Vagina (tissue), 2 donors: ENCODE results near the gene PGAM5. TPM values are rescaled to one million over a fixed set of nuclear protein-coding genes. Genes with fewer than 3 reads are reported as not detected.
"Not testable (repeated sequence)": the region's sequence is repeated elsewhere in the genome, so short reads cannot be mapped to it uniquely, and the experiment has no call there.

Source experiments
- DNase-seq, 2 donors: peaks; one replicate each; pipeline ENCODE4 v3.0.0-alpha.2; 2017; ENCODE audit errors: extremely low spot score in 2 of 2
- H3K27ac ChIP-seq: fragments of 200-600 bp; sonication (generic); one replicate; pipeline ENCODE4 v1.5.1; 2019
- H3K27me3 ChIP-seq: fragments of 200-600 bp; sonication (generic); one replicate; pipeline ENCODE4 v1.5.1; 2019
- H3K36me3 ChIP-seq, 2 donors: fragments of 200-600 bp; sonication (generic); one replicate each; pipeline ENCODE4 v1.5.1; 2017 to 2019
- H3K4me1 ChIP-seq: fragments of 200-600 bp; sonication (generic); one replicate; pipeline ENCODE4 v1.5.1; 2019
- H3K4me3 ChIP-seq, 2 donors: fragments of 200-600 bp; sonication (generic); 1 replicate in 1 of 2; 2 replicates in 1 of 2; pipeline ENCODE4 v1.5.1; 2016 to 2019
- H3K9me3 ChIP-seq: fragments of 200-600 bp; sonication (generic); one replicate; pipeline ENCODE4 v1.5.1; 2019
- POLR2A ChIP-seq, 2 donors: fragments of 450-650 bp; IDR thresholded peaks; one replicate each; pipeline ENCODE4 v1.6.1; 2017; ENCODE audit warnings: antibody characterized with exemption in 2 of 2, mild to moderate bottlenecking in 2 of 2, moderate library complexity in 2 of 2
- POLR2AphosphoS5 ChIP-seq, 2 donors: sonication (generic); formaldehyde crosslinking; IDR thresholded peaks; one replicate each; pipeline ENCODE4 v1.9.0; 2017; ENCODE audit warnings: antibody characterized with exemption in 2 of 2, mild to moderate bottlenecking in 2 of 2, low read depth in 1 of 2; ENCODE audit not compliant: insufficient read depth in 1 of 2
- intact Hi-C: fragments of 100-400 bp; cut with DNase I; formaldehyde crosslinking; loops from one replicate; pipeline ENCODE4 v1.15.1; 2023
- total RNA-seq: library from RNA; depleted of rRNA; stranded (reverse); fragments of >200 nt; gene quantifications from one replicate; pipeline ENCODE4 v1.2.3, GENCODE V29; 2016
- TF ChIP-seq, protein P1 (sequence below), 3 experiments: fragments of 450-650 bp in 2 of 3; fragments of 200-600 bp in 1 of 3; sonication (generic) in 1 of 3; IDR thresholded peaks; one replicate each; pipeline ENCODE4 v1.5.1; 2017 to 2019; ENCODE audit warnings: antibody characterized with exemption in 3 of 3, mild to moderate bottlenecking in 2 of 3, moderate library complexity in 2 of 3

The PGAM5 gene
- total RNA-seq, 1 donor from 2014 or later = 27.0 TPM

DNA sequence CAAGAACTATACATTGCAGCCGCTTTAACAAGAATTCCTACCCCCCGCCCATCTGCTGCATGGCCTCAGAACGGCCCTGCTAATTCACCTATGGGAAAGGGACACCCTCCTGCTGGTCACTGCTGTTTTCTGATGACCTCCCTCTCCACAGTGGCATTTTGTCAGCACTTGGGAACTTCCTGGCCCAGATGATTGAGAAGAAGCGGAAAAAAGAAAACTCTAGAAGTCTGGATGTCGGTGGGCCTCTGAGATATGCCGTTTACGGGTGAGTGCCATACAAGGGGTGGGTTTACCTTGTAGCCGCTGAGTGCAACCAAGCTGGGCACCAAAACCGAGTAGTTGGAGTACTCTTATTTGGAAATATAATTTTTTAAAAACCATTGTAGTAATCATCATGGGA lies 20.5 kb upstream of the PGAM5 start:
- intact Hi-C loops = no loop called here
- H3K27ac ChIP-seq = no peak overlapping the region
- H3K4me1 ChIP-seq = peaks cover 22% of the 10 kb centered on the region
- H3K4me3 ChIP-seq = no peak overlapping the region
- TF ChIP-seq, protein P1, sequence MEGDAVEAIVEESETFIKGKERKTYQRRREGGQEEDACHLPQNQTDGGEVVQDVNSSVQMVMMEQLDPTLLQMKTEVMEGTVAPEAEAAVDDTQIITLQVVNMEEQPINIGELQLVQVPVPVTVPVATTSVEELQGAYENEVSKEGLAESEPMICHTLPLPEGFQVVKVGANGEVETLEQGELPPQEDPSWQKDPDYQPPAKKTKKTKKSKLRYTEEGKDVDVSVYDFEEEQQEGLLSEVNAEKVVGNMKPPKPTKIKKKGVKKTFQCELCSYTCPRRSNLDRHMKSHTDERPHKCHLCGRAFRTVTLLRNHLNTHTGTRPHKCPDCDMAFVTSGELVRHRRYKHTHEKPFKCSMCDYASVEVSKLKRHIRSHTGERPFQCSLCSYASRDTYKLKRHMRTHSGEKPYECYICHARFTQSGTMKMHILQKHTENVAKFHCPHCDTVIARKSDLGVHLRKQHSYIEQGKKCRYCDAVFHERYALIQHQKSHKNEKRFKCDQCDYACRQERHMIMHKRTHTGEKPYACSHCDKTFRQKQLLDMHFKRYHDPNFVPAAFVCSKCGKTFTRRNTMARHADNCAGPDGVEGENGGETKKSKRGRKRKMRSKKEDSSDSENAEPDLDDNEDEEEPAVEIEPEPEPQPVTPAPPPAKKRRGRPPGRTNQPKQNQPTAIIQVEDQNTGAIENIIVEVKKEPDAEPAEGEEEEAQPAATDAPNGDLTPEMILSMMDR (IDR thresholded peaks at IDR 0.05) = no peak
- H3K27me3 ChIP-seq = no peaks in the 10 kb centered on the region
- no peaks in the 10 kb centered on the region for H3K36me3 ChIP-seq
- DNase-seq = no peak
- no peaks in the 10 kb centered on the region for H3K9me3 ChIP-seq

DNA sequence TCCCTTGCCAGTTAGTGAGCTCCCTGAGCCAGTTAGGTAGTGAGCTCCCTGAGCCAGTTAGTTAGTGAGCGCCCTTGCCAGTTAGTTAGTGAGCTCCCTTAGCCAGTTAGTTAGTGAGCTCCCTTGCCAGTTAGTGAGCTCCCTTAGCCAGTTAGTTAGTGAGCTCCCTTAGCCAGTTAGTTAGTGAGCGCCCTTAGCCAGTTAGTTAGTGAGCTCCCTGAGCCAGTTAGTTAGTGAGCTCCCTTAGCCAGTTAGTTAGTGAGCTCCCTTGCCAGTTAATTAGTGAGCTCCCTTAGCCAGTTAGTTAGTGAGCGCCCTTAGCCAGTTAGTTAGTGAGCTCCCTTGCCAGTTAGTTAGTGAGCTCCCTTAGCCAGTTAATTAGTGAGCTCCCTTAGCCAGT lies 18.6 kb upstream of the PGAM5 start:
- H3K27me3 ChIP-seq, H3K36me3 ChIP-seq, H3K27ac ChIP-seq, H3K9me3 ChIP-seq, DNase-seq, H3K4me3 ChIP-seq, H3K4me1 ChIP-seq, intact Hi-C loops: not testable (repeated sequence)

DNA sequence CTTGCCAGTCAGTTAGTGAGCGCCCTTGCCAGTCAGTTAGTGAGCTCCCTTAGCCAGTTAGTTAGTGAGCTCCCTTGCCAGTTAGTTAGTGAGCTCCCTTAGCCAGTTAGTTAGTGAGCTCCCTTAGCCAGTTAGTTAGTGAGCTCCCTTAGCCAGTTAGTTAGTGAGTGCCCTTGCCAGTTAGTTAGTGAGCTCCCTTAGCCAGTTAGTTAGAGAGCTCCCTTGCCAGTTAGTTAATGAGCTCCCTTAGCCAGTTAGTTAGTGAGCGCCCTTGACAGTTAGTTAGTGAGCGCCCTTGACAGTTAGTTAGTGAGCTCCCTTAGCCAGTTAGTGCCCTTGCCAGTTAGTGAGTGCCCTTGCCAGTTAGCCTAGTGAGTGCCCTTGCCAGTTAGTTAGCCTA lies 15.8 kb upstream of the PGAM5 start:
- H3K27me3 ChIP-seq, H3K27ac ChIP-seq, DNase-seq, H3K9me3 ChIP-seq, H3K4me3 ChIP-seq, intact Hi-C loops, H3K4me1 ChIP-seq: not testable (repeated sequence)
- peaks cover 0 to 13% of the 10 kb centered on the region in 2 donors for H3K36me3 ChIP-seq

DNA sequence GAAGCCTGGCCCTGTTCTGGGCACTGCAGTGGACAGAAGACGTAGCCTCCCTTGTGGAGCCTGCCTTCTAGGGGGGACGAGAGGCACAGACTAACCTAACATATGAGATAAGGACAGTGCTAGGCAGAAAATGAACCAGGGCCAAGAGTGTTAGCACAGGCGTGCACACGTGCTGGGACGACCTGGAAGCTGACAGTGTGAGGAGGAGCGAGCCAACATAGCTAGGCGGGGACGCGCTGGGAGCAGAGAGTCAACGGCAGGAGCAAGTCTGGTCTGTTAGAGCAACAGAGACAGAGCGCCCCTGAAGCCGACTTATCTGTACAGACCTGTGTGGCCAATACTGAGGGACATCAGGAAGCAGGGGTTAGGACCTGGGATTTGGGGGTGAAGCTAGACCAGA lies 15.2 kb upstream of the PGAM5 start:
- H3K36me3 ChIP-seq = peaks cover 0 to 13% of the 10 kb centered on the region in 2 donors
- H3K4me1 ChIP-seq = no peaks in the 10 kb centered on the region
- no peak overlapping the region for H3K27ac ChIP-seq
- intact Hi-C loops = no loop called here
- TF ChIP-seq POLR2A (IDR thresholded peaks at IDR 0.05) (no peak), POLR2AphosphoS5 (IDR thresholded peaks at IDR 0.05; ENCODE audit: insufficient read depth in 1 of 2, low read depth in 1 of 2) (no peak)
- TF ChIP-seq, protein P1 (IDR thresholded peaks at IDR 0.05) = no peak
- no peak overlapping the region for H3K4me3 ChIP-seq
- DNase-seq = no peak
- H3K27me3 ChIP-seq = no peaks in the 10 kb centered on the region
- no peaks in the 10 kb centered on the region for H3K9me3 ChIP-seq

DNA sequence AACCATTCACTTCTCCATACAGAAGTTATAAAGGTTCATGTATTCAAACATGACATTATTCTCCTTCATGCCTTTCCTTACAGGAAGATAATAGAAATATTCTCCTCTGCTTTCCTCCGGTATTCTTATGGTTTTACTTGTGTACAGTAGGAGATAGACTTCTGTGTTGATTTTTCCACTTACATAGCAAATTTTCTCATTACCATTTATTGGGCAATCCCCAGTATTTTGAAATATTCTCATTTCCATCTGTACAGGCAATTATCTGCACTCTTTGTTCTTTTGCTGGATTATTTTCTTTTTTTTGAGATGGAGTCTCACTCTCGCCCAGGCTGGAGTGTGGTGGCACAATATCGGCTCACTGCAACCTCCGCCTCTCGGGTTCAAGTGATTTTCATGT lies 12.3 kb upstream of the PGAM5 start:
- TF ChIP-seq POLR2AphosphoS5 (IDR thresholded peaks at IDR 0.05; ENCODE audit: insufficient read depth in 1 of 2, low read depth in 1 of 2) (no peak), POLR2A (IDR thresholded peaks at IDR 0.05) (no peak)
- TF ChIP-seq, protein P1 (IDR thresholded peaks at IDR 0.05) = no peak
- Histone ChIP-seq H3K9me3 (no peaks in the 10 kb centered on the region), H3K27ac (no peak overlapping the region), H3K36me3 (peaks cover 0 to 13% of the 10 kb centered on the region in 2 donors), H3K4me1 (no peaks in the 10 kb centered on the region), H3K4me3 (no peak overlapping the region), H3K27me3 (no peaks in the 10 kb centered on the region)
- intact Hi-C loops = no loop called here
- DNase-seq = no peak

DNA sequence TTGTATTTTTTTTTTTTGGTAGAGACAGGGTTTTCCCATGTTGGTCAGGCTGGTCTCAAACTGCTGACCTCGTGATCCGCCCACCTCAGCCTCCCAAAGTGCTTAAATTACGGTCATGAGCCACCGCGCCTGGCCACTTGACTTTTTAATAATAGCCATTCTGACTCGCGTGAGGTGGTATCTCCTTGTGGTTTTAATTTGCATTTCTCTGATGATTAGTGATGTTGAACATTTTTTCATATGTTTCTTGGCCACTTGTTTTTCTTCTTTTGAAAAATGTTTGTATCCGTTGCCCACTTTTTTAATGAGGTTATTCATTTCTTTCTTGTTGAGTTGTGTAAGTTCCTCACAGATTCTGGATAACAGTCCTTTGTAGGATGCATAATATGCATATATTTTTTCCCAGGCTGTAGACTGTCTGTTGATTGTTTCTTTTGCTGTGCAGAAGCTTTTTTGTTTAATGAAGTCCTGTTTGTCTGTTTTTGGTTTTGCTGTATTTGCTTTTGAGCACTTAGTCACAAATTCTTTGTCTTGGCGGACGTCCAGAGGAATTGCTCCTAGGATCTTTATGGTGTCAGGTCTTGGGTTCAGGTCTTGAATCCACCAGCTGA lies 10.3 kb upstream of the PGAM5 start:
- Histone ChIP-seq H3K4me1 (no peaks in the 10 kb centered on the region), H3K4me3 (no peak overlapping the region), H3K27me3 (no peaks in the 10 kb centered on the region), H3K9me3 (no peaks in the 10 kb centered on the region), H3K27ac (no peak overlapping the region), H3K36me3 (peaks cover 0 to 13% of the 10 kb centered on the region in 2 donors)
- TF ChIP-seq POLR2A (IDR thresholded peaks at IDR 0.05) (no peak), POLR2AphosphoS5 (IDR thresholded peaks at IDR 0.05; ENCODE audit: insufficient read depth in 1 of 2, low read depth in 1 of 2) (no peak)
- no peak for DNase-seq
- intact Hi-C loops = no loop called here

GRCh38 chr12:132702640-132703039 lies 8.0 kb upstream of the PGAM5 start:
- Histone ChIP-seq H3K27me3 (no peaks in the 10 kb centered on the region), H3K27ac (no peak overlapping the region), H3K4me3 (no peak overlapping the region), H3K36me3 (peaks cover 0 to 4% of the 10 kb centered on the region in 2 donors), H3K4me1 (no peaks in the 10 kb centered on the region), H3K9me3 (no peaks in the 10 kb centered on the region)
- no peak for TF ChIP-seq POLR2AphosphoS5 (IDR thresholded peaks at IDR 0.05; ENCODE audit: insufficient read depth in 1 of 2, low read depth in 1 of 2)
- no peak for TF ChIP-seq POLR2A (IDR thresholded peaks at IDR 0.05)
- TF ChIP-seq, protein P1 (IDR thresholded peaks at IDR 0.05) = no peak
- intact Hi-C loops = no loop called here
- no peak for DNase-seq
